ENCODE measurements around the gene CSTPP1.

CSTPP1 gene

GRCh38 chr11:47166368-47166767 lies 229.8 kb downstream of the CSTPP1 start:
- no peak for DNase-seq

- DNase-seq, result no peak
Measured at GRCh38 chr11:47171061-47171838, 234.7 kb downstream of the CSTPP1 start.

- DNase-seq, result no peak
Measured at GRCh38 chr11:47171856-47172255, 235.3 kb downstream of the CSTPP1 start.

GRCh38 chr11:47172740-47173336 lies 236.3 kb downstream of the CSTPP1 start:
- no peak for DNase-seq

- DNase-seq, result no peak
Measured at GRCh38 chr11:47175746-47176327, 239.3 kb downstream of the CSTPP1 start.

- peak; percentile 96 for DNase-seq
Measured at GRCh38 chr11:47176328-47177228, 240.0 kb downstream of the CSTPP1 start, which contains the start of gene ARFGAP2. Gene ARFGAP2 (minus strand): TSS chr11:47176879. CDS start chr11:47176853, 26 bp downstream.

GRCh38 chr11:47177229-47177845 lies 240.8 kb downstream of the CSTPP1 start:
- DNase-seq, result no peak

GRCh38 chr11:47177846-47178245 lies 241.3 kb downstream of the CSTPP1 start:
- DNase-seq, result no peak

- DNase-seq, result no peak
Measured at GRCh38 chr11:47178316-47178715, 241.8 kb downstream of the CSTPP1 start.

GRCh38 chr11:47178737-47179654 lies 242.4 kb downstream of the CSTPP1 start:
- no peak for DNase-seq

- no peak for DNase-seq
Measured at GRCh38 chr11:47179655-47179991, 243.1 kb downstream of the CSTPP1 start.

- DNase-seq, result no peak
Measured at GRCh38 chr11:47180006-47180787, 243.6 kb downstream of the CSTPP1 start.

- DNase-seq, result no peak
Measured at GRCh38 chr11:47181271-47181670, 244.7 kb downstream of the CSTPP1 start.

- DNase-seq, result no peak
Measured at GRCh38 chr11:47182380-47182779, 245.8 kb downstream of the CSTPP1 start.

GRCh38 chr11:47183031-47183856 lies 246.7 kb downstream of the CSTPP1 start:
- DNase-seq, result no peak

GRCh38 chr11:47183969-47184368 lies 247.4 kb downstream of the CSTPP1 start:
- DNase-seq, result no peak

- DNase-seq, result no peak
Measured at GRCh38 chr11:47184711-47185304, 248.2 kb downstream of the CSTPP1 start.

GRCh38 chr11:47185305-47186075 lies 248.9 kb downstream of the CSTPP1 start:
- DNase-seq, result no peak

All from activated CD8-positive, alpha-beta memory T cell treated with anti-CD3 and anti-CD28 coated beads for 24 hours (primary cell).